HG03575 (cell line): Measurements from ENCODE around the gene ZBTB46.
"Not testable (repeated sequence)": the region's sequence is repeated elsewhere in the genome, so short reads cannot be mapped to it uniquely, and the experiment has no call there.

Experiments
- ATAC-seq: cut with Tn5 transposase; IDR thresholded peaks from one replicate; pipeline ENCODE4 v1.9.1; 2021; ENCODE audit not compliant: unreplicated experiment, insufficient number of reproducible peaks, low FRiP score; ENCODE audit errors: extremely low read depth

Gene ZBTB46

DNA sequence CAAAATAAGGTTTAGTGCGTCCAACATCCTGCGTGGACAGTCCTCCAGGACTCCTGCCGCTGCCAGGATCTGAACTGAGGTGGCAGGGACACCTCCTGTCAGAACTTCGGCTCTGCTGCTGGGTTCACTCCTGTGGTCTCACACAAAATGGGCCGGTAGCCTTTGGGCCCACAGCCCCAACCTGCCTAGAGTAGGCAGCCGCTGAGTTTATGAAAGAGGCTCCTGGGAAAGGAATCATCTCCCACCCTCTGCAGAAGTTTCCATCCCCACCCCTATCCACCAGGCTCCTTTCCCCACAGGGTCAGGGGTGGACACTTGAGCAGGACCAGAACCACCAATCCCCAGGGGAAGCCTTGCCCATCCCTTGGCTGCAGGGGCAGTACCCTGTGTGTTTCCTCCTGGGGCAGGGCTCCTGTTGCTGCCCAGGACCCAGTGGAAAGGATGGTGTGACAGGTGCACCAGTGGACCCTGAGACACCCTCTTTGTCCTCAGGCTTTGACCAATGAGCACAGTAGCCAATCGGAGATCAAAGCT, 28.2 kb upstream of the ZBTB46 start:
- no peak for ATAC-seq

DNA sequence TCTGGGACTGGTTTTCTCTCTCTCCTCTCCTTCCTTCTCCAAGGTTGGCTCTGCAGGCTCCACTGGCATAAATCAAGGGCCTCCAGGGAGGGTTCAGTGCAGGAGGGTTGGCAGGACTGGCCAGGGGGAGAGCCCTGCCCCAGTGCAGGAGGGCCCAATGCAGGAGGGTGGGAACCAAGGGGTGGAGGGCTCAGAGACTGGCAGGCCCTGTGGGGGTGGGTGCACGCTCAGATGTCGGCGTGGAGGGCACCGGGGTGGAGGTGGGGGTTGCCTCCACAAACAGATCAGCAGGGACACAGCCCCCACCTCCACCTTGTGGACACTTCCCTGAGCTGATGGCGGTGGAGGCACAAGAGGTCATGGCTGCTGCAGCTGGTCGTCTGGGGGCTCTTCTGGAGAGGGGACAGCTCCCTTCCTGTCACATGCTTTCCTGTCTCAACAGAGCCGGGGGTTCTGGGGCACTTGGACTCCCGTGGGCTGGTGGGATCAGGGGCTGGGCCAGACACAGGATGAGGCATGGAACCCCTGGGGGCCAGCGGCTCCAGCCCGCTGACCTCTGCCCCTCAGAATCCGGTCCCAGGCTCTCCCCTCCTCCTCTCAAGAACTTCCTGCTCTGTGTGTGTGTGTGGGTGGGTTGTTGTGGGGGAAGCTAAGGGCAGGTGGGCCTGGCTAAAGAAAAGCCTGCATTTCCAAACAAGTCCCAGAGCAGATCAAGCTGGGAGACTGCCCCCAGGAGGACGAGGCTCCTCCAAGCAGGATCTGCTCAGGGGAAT, 27.5 kb upstream of the ZBTB46 start:
- ATAC-seq = no peak

- no peak for ATAC-seq
These were observed 26.8 kb upstream of the ZBTB46 start for GRCh38 chr20:63857764-63858392.

DNA sequence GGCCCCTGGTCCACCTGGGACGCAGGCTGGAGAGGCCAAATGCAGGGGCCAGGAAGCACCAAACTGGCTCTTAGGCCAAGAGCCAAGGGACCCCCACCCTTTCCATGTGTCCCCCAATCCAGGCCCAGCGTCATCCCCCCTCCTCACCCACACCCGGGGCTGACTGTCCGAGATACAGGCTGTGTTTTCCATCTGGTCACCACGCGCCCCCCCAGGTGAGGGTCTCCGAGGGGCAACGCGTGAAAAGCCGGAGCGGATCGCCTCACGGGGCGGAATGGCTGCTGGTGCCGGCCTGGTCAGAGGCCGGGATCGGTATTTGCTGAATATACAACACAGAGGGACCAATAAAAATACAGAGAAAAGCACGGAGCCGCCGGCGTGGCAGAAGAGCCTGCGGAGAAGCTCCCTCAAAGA, 25.0 kb upstream of the ZBTB46 start:
- ATAC-seq = no peak

DNA sequence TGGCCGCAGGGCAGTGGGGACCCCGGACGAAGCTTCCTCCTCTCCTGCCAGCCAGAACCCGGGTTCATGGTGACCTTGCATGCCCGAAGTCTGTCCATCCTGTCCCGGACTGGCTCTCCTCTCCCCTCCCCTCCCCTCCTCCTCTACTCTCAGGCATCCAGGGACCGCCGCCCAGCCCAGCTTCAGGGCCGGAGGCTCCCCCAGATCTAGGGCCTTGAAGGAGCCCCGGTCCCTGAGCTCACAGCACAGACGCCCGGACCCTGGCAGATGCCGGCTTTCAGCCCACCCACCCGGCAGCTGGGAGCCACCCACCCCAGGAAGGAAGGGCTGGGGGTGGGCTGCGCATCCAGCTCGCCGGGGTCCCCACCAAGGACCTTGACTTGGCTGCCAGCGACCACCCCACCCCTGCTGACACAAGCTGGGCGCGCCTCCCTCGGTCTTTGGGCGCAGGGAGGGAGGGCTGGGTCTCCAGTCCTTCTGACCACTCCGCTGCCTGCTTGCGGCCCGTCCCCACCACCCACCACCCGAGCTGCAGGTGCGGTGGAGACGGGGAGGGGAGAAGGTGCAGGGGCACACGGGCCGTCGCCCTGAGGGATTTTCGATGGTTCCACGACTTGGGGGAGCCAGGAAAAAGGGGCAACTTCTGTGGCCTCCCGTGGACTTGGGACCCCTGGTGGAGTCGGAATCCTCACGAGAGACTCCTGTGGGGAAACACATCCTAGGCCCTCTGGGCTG, 24.5 kb upstream of the ZBTB46 start:
- no peak for ATAC-seq

DNA sequence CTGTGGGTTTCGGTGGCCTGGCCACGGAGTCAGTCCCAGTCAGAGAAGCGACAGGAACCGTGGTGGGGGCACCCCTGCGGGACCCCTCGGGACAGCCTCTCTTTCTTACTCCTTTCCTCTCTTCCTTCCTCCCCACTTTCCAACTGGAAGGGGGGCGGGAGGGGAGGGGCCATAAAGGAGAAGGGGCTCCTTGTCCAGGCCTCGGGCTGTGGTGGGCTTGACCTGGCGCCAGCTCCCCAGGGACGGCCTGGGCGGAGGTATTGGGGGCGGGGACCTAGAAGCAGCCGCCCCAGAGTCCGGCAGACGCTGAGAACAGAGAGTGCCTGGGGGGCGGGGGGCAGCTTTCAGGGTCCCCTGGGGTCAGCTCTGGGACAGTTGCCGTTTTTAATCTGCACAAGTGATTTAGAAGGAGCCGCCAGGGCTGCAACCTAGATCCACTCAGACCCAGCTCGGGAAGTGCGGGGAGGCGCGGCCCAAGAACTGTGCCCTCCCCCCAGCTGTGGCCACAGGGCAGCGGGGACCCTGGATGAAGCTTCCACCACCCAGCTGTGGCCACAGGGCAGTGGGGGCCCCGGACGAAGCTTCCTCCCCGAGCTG, 23.8 kb upstream of the ZBTB46 start:
- ATAC-seq = no peak

- ATAC-seq = no peak
These were observed 23.2 kb upstream of the ZBTB46 start for GRCh38 chr20:63854069-63854765.

GRCh38 chr20:63853733-63854068, 22.6 kb upstream of the ZBTB46 start:
- not testable (repeated sequence) for ATAC-seq

DNA sequence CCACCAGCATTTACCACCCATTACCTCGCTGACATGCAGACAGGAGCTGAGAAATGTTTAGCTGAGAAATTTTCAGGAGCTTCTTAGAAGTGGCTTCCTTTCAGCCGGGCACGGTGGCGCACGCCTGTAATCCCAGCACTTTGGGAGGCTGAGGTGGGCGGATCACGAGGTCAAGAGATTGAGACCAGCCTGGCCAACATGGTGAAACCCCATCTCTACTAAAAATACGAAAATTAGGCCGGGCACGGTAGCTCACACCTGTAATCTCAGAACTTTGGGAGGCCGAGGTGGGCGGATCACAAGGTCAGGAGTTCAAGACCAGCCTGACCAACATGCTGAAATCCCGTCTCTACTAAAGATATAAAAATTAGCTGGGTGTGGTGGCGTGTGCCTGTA, 20.5 kb upstream of the ZBTB46 start:
- ATAC-seq = not testable (repeated sequence)

DNA sequence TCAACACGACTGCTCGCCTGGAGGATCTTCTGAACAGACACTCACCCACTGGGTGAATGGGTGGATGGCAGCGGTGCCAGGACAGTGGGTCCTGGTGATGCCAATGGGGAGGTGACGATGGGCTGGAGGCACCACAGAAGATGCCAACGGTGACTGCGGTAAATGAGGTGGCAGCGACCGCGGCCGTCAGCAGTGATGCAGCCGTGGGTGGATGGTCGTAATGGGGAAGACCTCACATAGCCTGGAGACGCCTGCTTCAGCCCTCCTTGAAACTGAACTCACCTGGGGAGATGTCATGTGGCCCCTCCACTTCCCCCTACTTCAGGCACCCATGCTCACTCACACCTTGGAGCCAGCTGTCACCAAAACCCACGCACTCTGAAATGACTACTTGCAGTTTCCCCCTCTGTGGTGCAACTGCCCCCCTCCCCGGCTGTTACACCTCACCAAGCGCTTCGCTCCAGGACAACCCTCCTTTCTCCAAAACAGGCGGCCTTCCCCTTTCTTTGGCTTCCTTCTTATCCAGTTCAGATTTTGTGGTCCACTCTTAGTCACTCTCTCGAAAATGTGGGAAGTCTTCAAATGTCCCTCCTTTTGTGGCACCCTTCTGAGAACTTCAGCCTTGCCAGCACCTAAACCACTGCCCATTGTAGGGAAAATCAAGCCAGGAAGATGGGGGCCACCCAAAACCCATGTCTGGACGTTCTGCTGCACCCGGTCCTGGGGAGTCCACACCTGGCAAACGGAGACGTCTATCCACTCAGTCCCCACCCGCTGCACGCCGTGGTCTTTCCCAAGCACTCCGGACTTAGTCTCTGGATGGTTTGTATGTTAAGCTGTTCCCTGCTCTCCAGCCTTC, 19.9 kb upstream of the ZBTB46 start:
- ATAC-seq = no peak

- no peak for ATAC-seq
These were observed 17.2 kb upstream of the ZBTB46 start for GRCh38 chr20:63848003-63848911.

GRCh38 chr20:63847237-63848002, 16.4 kb upstream of the ZBTB46 start:
- no peak for ATAC-seq

GRCh38 chr20:63846888-63847236, 15.8 kb upstream of the ZBTB46 start:
- no peak for ATAC-seq

- ATAC-seq = no peak
These were observed 15.2 kb upstream of the ZBTB46 start for GRCh38 chr20:63846128-63846771.

GRCh38 chr20:63844511-63844991, 13.5 kb upstream of the ZBTB46 start:
- ATAC-seq = no peak

DNA sequence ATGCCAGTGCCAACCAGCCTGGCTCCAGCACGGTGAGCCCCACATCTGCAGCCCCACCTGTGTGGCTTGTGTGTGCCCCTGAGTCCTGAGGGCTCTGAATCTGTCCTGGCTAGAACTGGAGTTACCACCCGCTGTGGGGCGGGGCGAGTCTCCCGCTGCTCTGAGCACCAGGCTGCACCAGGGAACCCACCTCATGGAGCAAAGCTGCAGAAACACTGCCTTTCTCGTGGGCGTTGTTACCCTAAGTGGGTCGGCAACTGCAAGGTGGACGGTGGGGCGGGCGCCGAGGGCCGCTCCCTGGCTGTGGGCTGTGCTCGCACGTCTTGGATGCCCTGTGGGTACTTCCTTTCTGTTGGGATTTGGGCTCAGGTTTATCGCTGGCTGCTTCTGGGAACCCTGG, 12.7 kb upstream of the ZBTB46 start:
- no peak for ATAC-seq
